Naive thymus-derived CD8-positive, alpha-beta T cell (primary cell): ENCODE results near the gene HAP1. TPM values are rescaled to one million over a fixed set of nuclear protein-coding genes. Genes with fewer than 3 reads are reported as not detected.
"Not testable (repeated sequence)": the region's sequence is repeated elsewhere in the genome, so short reads cannot be mapped to it uniquely, and the experiment has no call there.

Experiments
- ATAC-seq, 2 donors: fragments of 150-1000 bp; cut with Tn5 transposase in 1 of 2; sonication (Bioruptor Pico), chemical (Tn5 transposase) in 1 of 2; 1 replicate in 1 of 2; 2 replicates in 1 of 2; pipeline ENCODE4 v1.10.0; 2021; ENCODE audit warnings: mild to moderate bottlenecking in 2 of 2, moderate library complexity in 2 of 2
- POLR2A ChIA-PET: fragments of 350-600 bp; sonication (Branson Sonifier 250); formaldehyde crosslinking; loops from one replicate; lab custom pipeline; 2021; ENCODE audit warnings: antibody characterized with exemption; lab: Charles Lee
- DNase-seq, 10 donors: peaks; one replicate each; pipeline versions ENCODE4 v3.0.0 to v3.0.0-alpha.2; 2020 to 2022
- H3K27ac Mint-ChIP-seq, 10 donors: one replicate each; pipeline ENCODE4 v1.8.0; 2020 to 2022; ENCODE audit warnings: mild to moderate bottlenecking in 10 of 10, mixed read lengths in 10 of 10, moderate library complexity in 4 of 10, inconsistent platforms in 1 of 10
- H3K27me3 Mint-ChIP-seq, 5 donors: one replicate each; pipeline ENCODE4 v1.8.0; 2021 to 2022; ENCODE audit warnings: mixed read lengths in 5 of 5
- H3K36me3 Mint-ChIP-seq, 3 donors: one replicate each; pipeline ENCODE4 v1.8.0; 2020 to 2022; ENCODE audit warnings: mixed read lengths in 3 of 3, mild to moderate bottlenecking in 2 of 3, inconsistent platforms in 1 of 3
- H3K4me1 Mint-ChIP-seq, 4 donors: one replicate each; pipeline ENCODE4 v1.8.0; 2021 to 2022; ENCODE audit warnings: mixed read lengths in 4 of 4
- H3K4me3 Mint-ChIP-seq, 10 donors: one replicate each; pipeline ENCODE4 v1.8.0; 2020 to 2022; ENCODE audit warnings: mild to moderate bottlenecking in 10 of 10, mixed read lengths in 10 of 10, moderate library complexity in 6 of 10, inconsistent platforms in 1 of 10
- H3K9me3 Mint-ChIP-seq, 9 donors: one replicate each; pipeline ENCODE4 v1.8.0; 2020 to 2022; ENCODE audit warnings: mixed read lengths in 9 of 9, mild to moderate bottlenecking in 3 of 9, inconsistent platforms in 1 of 9, moderate library complexity in 1 of 9
- polyA plus RNA-seq, 3 donors: library from polyadenylated mRNA; unstranded; fragments of 300-500 nt; fragmentation: Illumina TruSeq; gene quantifications; one replicate each; pipeline ENCODE4 v1.2.3, GENCODE V29; 2021
- total RNA-seq, 8 experiments: library from RNA in 2 of 8; stranded (reverse) in 2 of 8; gene quantifications; one replicate each; pipeline ENCODE4 v1.2.3 and lab custom pipeline; 2021 to 2026

Gene HAP1, protein sequence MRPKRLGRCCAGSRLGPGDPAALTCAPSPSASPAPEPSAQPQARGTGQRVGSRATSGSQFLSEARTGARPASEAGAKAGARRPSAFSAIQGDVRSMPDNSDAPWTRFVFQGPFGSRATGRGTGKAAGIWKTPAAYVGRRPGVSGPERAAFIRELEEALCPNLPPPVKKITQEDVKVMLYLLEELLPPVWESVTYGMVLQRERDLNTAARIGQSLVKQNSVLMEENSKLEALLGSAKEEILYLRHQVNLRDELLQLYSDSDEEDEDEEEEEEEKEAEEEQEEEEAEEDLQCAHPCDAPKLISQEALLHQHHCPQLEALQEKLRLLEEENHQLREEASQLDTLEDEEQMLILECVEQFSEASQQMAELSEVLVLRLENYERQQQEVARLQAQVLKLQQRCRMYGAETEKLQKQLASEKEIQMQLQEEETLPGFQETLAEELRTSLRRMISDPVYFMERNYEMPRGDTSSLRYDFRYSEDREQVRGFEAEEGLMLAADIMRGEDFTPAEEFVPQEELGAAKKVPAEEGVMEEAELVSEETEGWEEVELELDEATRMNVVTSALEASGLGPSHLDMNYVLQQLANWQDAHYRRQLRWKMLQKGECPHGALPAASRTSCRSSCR
- total RNA-seq (under 1 TPM in 1 of 2 experiments, not detected in 1; 0.11 TPM), polyA plus RNA-seq (not detected), total RNA-seq (lab: John Stamatoyannopoulos, UW) (0 to 0.34 (median 0.15) reads per million in 6 experiments)

DNA sequence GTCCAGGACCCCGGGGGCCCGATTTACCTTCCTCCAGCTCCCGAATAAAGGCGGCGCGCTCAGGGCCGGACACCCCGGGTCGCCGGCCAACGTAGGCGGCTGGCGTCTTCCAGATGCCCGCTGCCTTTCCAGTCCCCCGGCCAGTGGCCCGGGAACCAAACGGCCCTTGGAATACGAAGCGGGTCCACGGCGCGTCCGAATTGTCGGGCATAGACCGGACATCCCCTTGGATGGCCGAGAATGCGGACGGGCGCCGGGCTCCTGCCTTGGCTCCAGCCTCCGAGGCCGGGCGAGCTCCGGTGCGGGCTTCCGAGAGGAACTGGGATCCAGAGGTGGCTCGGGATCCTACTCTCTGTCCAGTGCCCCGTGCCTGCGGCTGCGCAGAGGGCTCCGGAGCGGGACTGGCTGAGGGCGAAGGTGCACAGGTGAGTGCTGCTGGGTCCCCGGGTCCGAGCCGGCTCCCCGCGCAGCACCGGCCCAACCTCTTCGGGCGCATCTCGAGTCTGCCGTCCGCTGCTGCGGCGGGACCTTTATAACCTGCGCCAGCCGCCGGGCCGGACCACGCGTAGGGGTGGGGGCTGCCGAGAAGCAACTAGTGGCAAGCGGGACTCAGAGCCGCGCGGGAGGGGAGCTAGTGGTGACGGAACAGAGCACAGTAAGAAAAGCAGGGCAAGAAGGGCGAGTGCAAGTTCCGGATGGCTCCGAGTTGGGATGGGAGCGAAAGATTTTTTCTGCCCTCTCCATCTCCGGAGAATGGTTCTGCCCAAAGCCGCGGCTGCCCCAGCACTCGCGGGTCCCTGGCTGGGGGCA, at the start of gene HAP1:
TSS of gene HAP1 (minus strand) at position 505 of the 810 bp plus-strand sequence. CDS start at position 496, 9 bp downstream.
- Mint-ChIP-seq H3K27ac (peak within 1 kb of the TSS in 2 of 10 donors; percentile 66 to 73), H3K27me3 (peaks cover 13 to 68% (median 52%) of the 10 kb centered on the region in 5 donors), H3K9me3 (no peaks in the 10 kb centered on the region), H3K4me1 (peaks cover 2 to 13% (median 8%) of the 10 kb centered on the region in 4 donors), H3K4me3 (peak within 1 kb of the TSS in 9 of 10 donors; percentile 20 to 74 (median 50)), H3K36me3 (no peaks in the 10 kb centered on the region)
- ATAC-seq = peak in 1 of 2 donors; percentile 15
- POLR2A ChIA-PET = no interaction called here
- DNase-seq = no peak

GRCh38 chr17:41782142-41782541, 47.7 kb upstream of the HAP1 start:
- ATAC-seq (no peak), DNase-seq (no peak)
- Mint-ChIP-seq H3K4me1 (peaks cover 4 to 42% (median 19%) of the 10 kb centered on the region in 4 donors), H3K36me3 (no peaks in the 10 kb centered on the region), H3K4me3 (peak overlapping the region in 2 of 10 donors; percentile 30 to 50), H3K27ac (peak overlapping the region in 1 of 10 donors; percentile 25), H3K27me3 (peaks cover 5 to 36% (median 14%) of the 10 kb centered on the region in 5 donors), H3K9me3 (no peaks in the 10 kb centered on the region)
- POLR2A ChIA-PET = no interaction called here

DNA sequence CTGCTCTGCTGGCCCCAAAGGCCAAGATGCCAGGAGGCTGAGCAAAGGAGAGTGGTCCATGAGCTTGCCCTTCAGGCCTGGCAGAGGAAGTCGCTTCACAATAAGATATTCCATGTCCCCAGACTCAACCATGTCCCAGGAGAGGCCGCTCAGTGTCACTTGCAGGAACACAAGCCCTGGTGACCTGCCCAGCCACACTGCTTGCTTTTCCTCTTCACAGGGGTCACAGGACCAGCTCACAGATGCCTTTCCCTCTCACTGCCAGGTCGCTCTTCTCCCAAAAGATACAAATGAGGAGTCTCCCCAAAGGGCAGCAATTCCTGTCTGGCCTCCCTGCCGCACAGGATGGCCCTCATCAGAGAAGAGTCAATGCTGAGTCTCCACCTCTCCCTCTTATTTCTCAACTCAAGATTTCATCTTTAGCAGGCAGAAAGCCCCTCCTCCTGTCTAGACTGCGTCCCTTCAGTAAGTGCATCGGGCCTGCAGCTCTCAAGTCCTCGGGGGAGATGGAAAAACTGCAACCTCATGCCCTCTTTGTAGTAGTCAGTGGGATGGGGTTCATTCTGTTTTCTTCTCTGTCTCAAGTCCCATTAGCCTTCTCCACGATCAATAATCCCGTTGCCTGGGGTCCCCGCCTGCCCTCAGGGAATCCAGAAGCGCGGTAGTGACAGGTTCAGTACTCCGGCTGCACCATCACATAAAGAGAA, 47.1 kb upstream of the HAP1 start:
- DNase-seq = no peak
- H3K4me3 Mint-ChIP-seq = peak overlapping the region in 1 of 10 donors; percentile 50
- POLR2A ChIA-PET = no interaction called here
- peak overlapping the region in 1 of 10 donors; percentile 25 for H3K27ac Mint-ChIP-seq
- no peaks in the 10 kb centered on the region for H3K9me3 Mint-ChIP-seq
- peaks cover 5 to 34% (median 14%) of the 10 kb centered on the region in 5 donors for H3K27me3 Mint-ChIP-seq
- ATAC-seq = no peak
- peaks cover 2 to 36% (median 14%) of the 10 kb centered on the region in 4 donors for H3K4me1 Mint-ChIP-seq
- no peaks in the 10 kb centered on the region for H3K36me3 Mint-ChIP-seq

GRCh38 chr17:41779954-41780353, 45.5 kb upstream of the HAP1 start:
- Mint-ChIP-seq H3K4me1 (peaks cover 2 to 31% (median 6%) of the 10 kb centered on the region in 4 donors), H3K27me3 (peaks cover 5 to 32% (median 14%) of the 10 kb centered on the region in 5 donors), H3K9me3 (no peaks in the 10 kb centered on the region), H3K36me3 (no peaks in the 10 kb centered on the region), H3K27ac (no peak overlapping the region), H3K4me3 (no peak overlapping the region)
- DNase-seq (no peak), ATAC-seq (no peak)
- POLR2A ChIA-PET = no interaction called here

GRCh38 chr17:41777574-41778188, 43.2 kb upstream of the HAP1 start:
- H3K27me3 Mint-ChIP-seq = peaks cover 0 to 14% (median 10%) of the 10 kb centered on the region in 5 donors
- H3K4me3 Mint-ChIP-seq = no peak overlapping the region
- POLR2A ChIA-PET = interaction anchor here (0.6 to 1.1 kb wide), 2 partner anchors 9 to 827 kb away, joined by 3 to 4 read pairs; partner anchors contain the start of gene JUP

DNA sequence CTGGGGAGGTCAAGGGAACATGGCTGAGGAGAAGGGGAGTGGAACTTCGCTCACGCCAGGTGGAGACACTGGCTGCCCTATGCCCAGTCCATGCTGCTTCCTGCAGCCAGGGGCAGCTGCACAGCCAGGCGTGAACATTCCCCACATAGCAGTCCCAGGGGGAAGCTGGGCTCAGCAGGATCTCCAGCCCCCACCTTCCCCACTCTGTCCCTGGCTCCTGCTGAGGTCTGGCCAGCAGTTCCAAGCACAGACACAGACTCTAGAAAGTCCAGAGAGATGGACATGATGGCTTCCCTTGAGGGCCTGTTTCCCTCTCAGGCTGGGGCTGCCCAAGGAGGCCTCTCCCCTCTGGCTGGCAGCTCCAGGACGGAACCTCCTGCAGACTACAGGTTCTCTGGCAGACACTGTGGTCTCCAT, 42.7 kb upstream of the HAP1 start:
- no peaks in the 10 kb centered on the region for H3K36me3 Mint-ChIP-seq
- POLR2A ChIA-PET = interaction anchor here (1.1 kb wide), 1 partner anchor 10 kb away, joined by 4 read pairs; the partner anchor contains the start of gene JUP
- no peaks in the 10 kb centered on the region for H3K9me3 Mint-ChIP-seq

More at GRCh38 chr17:41777574-41778188, 43.2 kb upstream of the HAP1 start:
- H3K36me3 Mint-ChIP-seq = no peaks in the 10 kb centered on the region
- DNase-seq (no peak), ATAC-seq (no peak)
- no peak overlapping the region for H3K27ac Mint-ChIP-seq
- H3K4me1 Mint-ChIP-seq = peaks cover 0 to 14% (median under 1%) of the 10 kb centered on the region in 4 donors
- H3K9me3 Mint-ChIP-seq = no peaks in the 10 kb centered on the region

GRCh38 chr17:41776262-41776900, 41.9 kb upstream of the HAP1 start:
- H3K4me3 Mint-ChIP-seq, POLR2A ChIA-PET, H3K27ac Mint-ChIP-seq, H3K4me1 Mint-ChIP-seq, ATAC-seq, DNase-seq, H3K36me3 Mint-ChIP-seq, H3K27me3 Mint-ChIP-seq, H3K9me3 Mint-ChIP-seq: not testable (repeated sequence)

More for the DNA sequence above, 42.7 kb upstream of the HAP1 start:
- H3K4me1 Mint-ChIP-seq = peaks cover 0 to 10% (median under 1%) of the 10 kb centered on the region in 4 donors
- peaks cover 0 to 10% (median 4%) of the 10 kb centered on the region in 5 donors for H3K27me3 Mint-ChIP-seq
- ATAC-seq (no peak), DNase-seq (no peak)
- H3K4me3 Mint-ChIP-seq = no peak overlapping the region
- H3K27ac Mint-ChIP-seq = no peak overlapping the region

DNA sequence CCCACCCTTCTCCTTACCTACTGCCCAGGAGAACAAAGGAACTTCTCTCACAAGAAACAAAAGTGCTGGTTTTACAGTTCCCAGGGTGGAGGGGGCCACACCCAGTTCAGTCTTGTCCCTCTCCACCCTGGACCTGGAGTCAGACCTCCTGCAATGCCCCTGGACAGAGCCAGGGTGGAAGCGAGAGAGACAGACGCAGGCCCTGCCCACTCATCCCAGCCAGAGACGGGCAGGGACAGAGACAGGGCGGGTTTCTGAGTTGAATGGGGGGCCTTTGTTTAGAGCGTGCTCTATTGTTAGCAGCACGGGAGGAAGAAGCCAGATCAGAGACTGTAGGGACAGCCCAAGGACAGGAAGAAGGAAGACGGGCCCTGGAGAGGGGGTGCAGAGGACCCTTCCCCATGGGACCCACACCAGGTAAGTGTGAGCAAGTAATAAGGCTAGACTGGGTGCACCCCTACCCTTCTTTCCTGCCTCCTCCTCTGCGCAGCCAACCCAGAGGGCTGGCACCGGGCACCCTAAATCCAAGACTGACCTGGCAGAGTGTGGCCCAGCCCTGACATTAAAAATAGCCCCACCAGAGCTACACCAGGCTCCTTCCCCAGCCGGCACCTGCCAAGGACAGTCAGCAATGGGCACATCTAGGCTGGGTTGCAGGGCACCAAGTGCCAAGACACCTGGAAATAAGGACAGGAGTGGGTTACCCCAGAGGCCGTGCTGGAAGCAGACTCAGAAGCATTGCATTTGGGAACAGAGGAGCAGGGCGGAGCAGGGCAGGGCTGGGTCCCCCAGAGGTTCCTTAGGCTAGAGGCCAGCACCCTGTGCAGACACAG, 41.2 kb upstream of the HAP1 start:
- Mint-ChIP-seq H3K4me3 (no peak overlapping the region), H3K9me3 (no peaks in the 10 kb centered on the region), H3K27ac (peak overlapping the region in 2 of 10 donors; percentile 32 to 45), H3K36me3 (no peaks in the 10 kb centered on the region), H3K4me1 (peaks cover 4 to 8% (median 6%) of the 10 kb centered on the region in 4 donors), H3K27me3 (peaks cover 0 to 6% (median 0%) of the 10 kb centered on the region in 5 donors)
- DNase-seq (no peak), ATAC-seq (no peak)
- POLR2A ChIA-PET = interaction anchor here (0.7 kb wide), 1 partner anchor 925 kb away, joined by 4 read pairs; no protein-coding TSS in a partner anchor

DNA sequence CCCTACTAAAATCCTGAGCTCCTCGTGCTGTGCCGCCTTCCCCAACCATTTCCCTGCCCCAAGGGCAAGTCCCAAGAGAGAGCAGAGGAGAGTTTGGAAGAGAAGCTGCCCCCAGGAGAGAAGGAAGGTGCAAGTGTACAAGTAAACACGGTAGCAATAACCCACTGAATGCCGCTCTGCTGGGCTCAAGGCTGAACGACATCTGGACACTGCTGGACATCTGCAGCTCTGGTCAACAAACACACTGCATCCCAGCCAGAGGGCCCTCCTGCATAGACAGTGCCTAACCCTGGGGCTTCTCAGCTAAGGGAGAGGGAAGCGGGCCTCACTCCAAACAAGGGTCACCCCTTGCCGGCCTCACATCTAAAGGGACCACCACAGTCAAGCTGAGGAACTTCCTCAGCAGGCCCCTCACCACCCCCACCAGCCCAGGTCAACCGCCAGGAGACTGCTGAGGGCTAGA, 39.3 kb upstream of the HAP1 start:
- Mint-ChIP-seq H3K4me3 (no peak overlapping the region), H3K27ac (no peak overlapping the region), H3K9me3 (no peaks in the 10 kb centered on the region), H3K36me3 (no peaks in the 10 kb centered on the region), H3K27me3 (peaks cover 0 to 3% (median 0%) of the 10 kb centered on the region in 5 donors), H3K4me1 (peaks cover 4 to 8% (median 7%) of the 10 kb centered on the region in 4 donors)
- POLR2A ChIA-PET = interaction anchor here (0.6 kb wide), 1 partner anchor 354 kb away, joined by 3 read pairs; no protein-coding TSS in a partner anchor
- DNase-seq (no peak), ATAC-seq (no peak)

DNA sequence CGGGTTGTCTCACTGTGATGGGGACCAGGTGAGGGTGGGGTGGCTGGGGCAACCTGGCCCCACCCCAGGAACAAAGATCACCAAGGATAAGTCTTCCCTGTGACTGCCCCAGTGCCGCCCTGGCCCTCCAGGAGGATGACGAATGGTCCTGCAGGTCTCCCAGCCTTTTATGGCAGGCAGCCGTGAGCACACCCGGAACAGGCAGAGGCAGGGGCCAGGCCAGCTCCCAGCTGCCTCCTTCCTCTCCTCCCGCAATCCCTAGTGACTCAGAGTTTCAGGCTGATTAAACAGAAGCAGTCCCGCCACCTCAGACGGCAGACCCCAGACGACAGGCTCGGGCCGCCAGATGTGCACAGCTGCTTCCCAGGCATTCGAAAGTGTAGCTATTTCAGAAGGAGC, 38.7 kb upstream of the HAP1 start:
- POLR2A ChIA-PET = interaction anchor here (0.6 kb wide), 1 partner anchor 354 kb away, joined by 3 read pairs; no protein-coding TSS in a partner anchor
- ATAC-seq = no peak
- H3K9me3 Mint-ChIP-seq = no peaks in the 10 kb centered on the region
- peaks cover 4 to 8% (median 6%) of the 10 kb centered on the region in 4 donors for H3K4me1 Mint-ChIP-seq
- no peaks in the 10 kb centered on the region for H3K36me3 Mint-ChIP-seq
- peaks cover 0 to 1% (median 0%) of the 10 kb centered on the region in 5 donors for H3K27me3 Mint-ChIP-seq
- DNase-seq = no peak
- H3K27ac Mint-ChIP-seq = no peak overlapping the region
- no peak overlapping the region for H3K4me3 Mint-ChIP-seq
